ENCODE data around the gene RHOH.

The RHOH gene

DNA sequence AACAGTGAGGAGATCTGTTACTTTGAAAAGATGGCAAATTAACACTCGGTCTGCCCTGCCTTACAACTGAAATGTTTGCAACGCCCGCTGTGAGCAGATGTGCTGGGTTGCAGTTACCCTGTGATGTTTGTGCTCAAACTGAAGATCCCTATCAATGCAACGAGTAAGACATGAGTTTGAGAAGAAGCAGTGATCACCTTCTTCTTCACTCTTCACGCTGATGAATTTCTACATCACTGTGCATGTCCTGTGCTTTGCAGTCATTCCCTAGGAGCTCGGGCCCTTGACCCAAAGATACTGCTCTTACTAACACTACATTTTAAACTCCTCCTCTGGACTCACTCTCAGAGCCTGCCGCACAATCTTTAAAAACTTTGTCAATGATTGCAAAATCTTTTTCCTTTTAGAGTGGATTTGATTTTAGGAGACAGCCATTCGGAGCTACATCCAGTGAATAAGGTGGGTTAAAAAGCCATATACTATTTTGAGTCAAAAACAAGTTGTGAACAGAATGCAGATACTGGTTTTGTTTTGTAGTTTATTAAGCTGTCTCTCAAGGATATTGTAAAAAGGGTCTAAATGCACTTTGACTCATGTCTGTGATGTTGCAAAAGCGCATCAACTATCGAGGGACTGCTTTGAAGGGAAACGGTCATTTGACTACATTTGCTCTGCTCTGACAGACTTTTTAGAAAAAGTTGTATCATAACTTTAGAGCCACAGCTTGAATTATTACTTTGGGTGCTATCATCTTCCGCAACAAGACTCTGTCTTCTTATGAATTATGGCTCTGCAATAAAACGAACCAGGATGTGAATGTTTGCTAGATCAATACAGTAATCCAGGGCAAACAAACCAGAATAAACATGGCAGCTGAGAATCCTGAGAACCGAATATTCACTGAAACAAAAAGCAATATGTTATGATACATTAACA is 5.7 kb upstream of the RHOH start:
- H3K4me3 ChIP-seq (ENCODE audit: severe bottlenecking), result no peak overlapping the region
- DNase-seq (ENCODE audit: low spot score), result no peak

DNA sequence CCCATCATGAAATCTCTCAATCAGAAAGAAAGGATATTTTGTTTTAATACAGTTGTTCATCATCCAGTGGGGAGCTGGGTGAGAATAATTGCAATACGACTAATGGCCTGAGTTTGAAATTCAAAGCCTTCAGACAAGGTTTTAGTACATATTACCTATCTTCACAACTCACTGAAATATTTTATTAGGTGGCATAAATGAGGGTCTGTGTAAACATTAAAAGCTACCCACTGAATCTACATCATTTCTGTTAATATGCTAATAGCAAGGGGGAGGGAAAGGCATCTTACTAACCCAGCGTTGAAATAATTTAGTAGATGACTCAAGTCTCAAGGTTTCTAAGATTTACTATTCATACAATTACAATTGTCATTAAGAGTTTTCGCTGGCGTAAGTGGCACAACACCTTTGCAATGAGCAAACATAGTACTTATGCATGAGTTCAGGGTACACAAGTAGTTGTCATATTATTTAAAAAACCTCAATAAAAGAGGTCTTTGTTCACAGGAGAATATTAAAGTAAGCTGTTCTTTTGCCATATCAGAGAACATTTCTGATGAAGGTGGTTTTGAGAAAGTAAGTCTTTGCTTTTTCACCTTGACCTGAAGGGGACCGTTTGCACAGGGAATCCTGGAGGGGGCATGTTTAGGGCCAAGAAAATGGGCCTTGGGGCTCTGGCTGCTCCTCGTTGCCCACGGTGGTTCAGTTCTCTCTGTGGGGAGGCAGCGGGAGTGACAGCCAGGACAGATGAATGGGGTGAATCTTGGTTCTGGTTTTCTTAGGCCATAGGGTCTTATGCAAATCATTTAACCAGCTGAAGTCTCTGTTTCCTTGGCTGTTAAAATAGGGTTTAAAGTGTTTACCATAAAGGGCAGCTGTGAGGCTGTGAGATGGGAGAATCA is 4.5 kb upstream of the RHOH start:
- no peaks in the 10 kb centered on the region for H3K9me3 ChIP-seq (ENCODE audit: severe bottlenecking)
- peaks cover 21% of the 10 kb centered on the region for H3K4me1 ChIP-seq (ENCODE audit: insufficient read depth, poor library complexity, severe bottlenecking)
- no peak for DNase-seq (ENCODE audit: low spot score)
- H3K27ac ChIP-seq (ENCODE audit: poor library complexity, severe bottlenecking), result peak overlapping the region; percentile 19
- H3K27me3 ChIP-seq (ENCODE audit: insufficient read depth, poor library complexity, severe bottlenecking), result no peaks in the 10 kb centered on the region
- ATAC-seq (ENCODE audit: low read depth), result no peak
- no peak overlapping the region for H3K4me3 ChIP-seq (ENCODE audit: severe bottlenecking)
- TF ChIP-seq, protein P1, sequence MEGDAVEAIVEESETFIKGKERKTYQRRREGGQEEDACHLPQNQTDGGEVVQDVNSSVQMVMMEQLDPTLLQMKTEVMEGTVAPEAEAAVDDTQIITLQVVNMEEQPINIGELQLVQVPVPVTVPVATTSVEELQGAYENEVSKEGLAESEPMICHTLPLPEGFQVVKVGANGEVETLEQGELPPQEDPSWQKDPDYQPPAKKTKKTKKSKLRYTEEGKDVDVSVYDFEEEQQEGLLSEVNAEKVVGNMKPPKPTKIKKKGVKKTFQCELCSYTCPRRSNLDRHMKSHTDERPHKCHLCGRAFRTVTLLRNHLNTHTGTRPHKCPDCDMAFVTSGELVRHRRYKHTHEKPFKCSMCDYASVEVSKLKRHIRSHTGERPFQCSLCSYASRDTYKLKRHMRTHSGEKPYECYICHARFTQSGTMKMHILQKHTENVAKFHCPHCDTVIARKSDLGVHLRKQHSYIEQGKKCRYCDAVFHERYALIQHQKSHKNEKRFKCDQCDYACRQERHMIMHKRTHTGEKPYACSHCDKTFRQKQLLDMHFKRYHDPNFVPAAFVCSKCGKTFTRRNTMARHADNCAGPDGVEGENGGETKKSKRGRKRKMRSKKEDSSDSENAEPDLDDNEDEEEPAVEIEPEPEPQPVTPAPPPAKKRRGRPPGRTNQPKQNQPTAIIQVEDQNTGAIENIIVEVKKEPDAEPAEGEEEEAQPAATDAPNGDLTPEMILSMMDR (IDR thresholded peaks at IDR 0.05; ENCODE audit: poor library complexity, severe bottlenecking), result no peak
- H3K36me3 ChIP-seq (ENCODE audit: low read depth), result no peaks in the 10 kb centered on the region

More for the DNA sequence above, 5.7 kb upstream of the RHOH start:
- Histone ChIP-seq H3K36me3 (ENCODE audit: low read depth) (no peaks in the 10 kb centered on the region), H3K9me3 (ENCODE audit: severe bottlenecking) (no peaks in the 10 kb centered on the region), H3K27ac (ENCODE audit: poor library complexity, severe bottlenecking) (peak overlapping the region; percentile 19), H3K27me3 (ENCODE audit: insufficient read depth, poor library complexity, severe bottlenecking) (no peaks in the 10 kb centered on the region), H3K4me1 (ENCODE audit: insufficient read depth, poor library complexity, severe bottlenecking) (peaks cover 30% of the 10 kb centered on the region)
- TF ChIP-seq, protein P1 (IDR thresholded peaks at IDR 0.05; ENCODE audit: poor library complexity, severe bottlenecking), result no peak
- peak; percentile 73 for ATAC-seq (ENCODE audit: low read depth)

DNA sequence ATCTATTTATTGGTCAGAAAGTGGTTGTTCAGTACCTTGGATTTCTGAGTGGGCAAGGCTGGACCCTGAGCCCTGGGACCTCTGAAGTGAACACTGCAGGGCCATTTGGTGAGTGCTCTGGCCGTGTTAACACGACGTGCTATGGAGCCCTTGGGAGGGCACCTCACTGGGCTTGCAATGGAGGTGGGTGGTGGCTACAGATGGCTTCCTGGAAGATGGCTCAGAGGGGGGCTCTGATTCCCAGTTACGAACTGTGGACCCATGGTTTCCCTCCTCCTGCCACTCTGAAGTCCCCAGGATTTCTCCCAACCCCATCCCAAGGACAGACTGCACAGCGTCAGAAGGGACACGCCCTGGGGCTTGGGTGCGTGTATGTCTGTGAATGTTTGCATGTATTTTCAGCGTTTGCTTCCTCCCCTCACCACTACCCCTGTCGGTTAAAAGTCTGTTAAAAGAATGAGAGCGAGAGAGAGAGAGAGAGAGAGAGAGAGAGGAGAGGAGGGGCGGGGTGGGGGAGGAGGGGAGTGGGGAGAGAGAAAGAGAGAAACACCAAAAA is 3.7 kb upstream of the RHOH start:
- H3K4me1 ChIP-seq (ENCODE audit: insufficient read depth, poor library complexity, severe bottlenecking), result peaks cover 21% of the 10 kb centered on the region
- no peak overlapping the region for H3K27ac ChIP-seq (ENCODE audit: poor library complexity, severe bottlenecking)
- no peaks in the 10 kb centered on the region for H3K9me3 ChIP-seq (ENCODE audit: severe bottlenecking)
- DNase-seq (ENCODE audit: low spot score) (no peak), ATAC-seq (ENCODE audit: low read depth) (no peak)
- H3K27me3 ChIP-seq (ENCODE audit: insufficient read depth, poor library complexity, severe bottlenecking), result no peaks in the 10 kb centered on the region
- no peak overlapping the region for H3K4me3 ChIP-seq (ENCODE audit: severe bottlenecking)
- H3K36me3 ChIP-seq (ENCODE audit: low read depth), result no peaks in the 10 kb centered on the region
- TF ChIP-seq, protein P1 (IDR thresholded peaks at IDR 0.05; ENCODE audit: poor library complexity, severe bottlenecking), result no peak

DNA sequence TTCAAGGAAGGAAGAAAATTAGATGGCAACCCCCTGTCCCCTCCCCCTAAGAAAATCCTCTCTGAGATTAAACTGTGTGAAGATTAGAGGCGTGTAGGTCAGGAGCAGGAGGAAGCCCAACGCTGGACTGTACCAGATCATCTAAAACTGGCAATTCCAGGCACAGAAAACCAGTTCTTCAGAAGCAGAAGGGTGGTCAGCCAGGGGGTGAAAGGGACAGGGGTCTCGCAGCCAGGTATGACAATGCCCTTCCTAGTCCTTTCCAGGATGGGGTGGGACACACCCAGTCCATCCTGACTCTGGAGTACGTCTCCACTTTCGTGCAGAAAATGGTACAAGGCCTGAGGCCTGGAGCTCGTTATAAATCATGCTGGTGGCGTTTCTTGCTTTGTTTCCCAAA is 3.3 kb upstream of the RHOH start:
- H3K36me3 ChIP-seq (ENCODE audit: low read depth), result no peaks in the 10 kb centered on the region
- DNase-seq (ENCODE audit: low spot score) (no peak), ATAC-seq (ENCODE audit: low read depth) (no peak)
- no peaks in the 10 kb centered on the region for H3K9me3 ChIP-seq (ENCODE audit: severe bottlenecking)
- H3K4me3 ChIP-seq (ENCODE audit: severe bottlenecking), result no peak overlapping the region
- TF ChIP-seq, protein P1 (IDR thresholded peaks at IDR 0.05; ENCODE audit: poor library complexity, severe bottlenecking), result no peak
- H3K4me1 ChIP-seq (ENCODE audit: insufficient read depth, poor library complexity, severe bottlenecking), result peaks cover 21% of the 10 kb centered on the region
- no peak overlapping the region for H3K27ac ChIP-seq (ENCODE audit: poor library complexity, severe bottlenecking)
- no peaks in the 10 kb centered on the region for H3K27me3 ChIP-seq (ENCODE audit: insufficient read depth, poor library complexity, severe bottlenecking)
